GM23248 (cell line): Measurements from ENCODE around the gene PLCB2. TPM values are rescaled to one million over a fixed set of nuclear protein-coding genes. Genes with fewer than 3 reads are reported as not detected.

ENCODE experiments used
- DNase-seq: peaks from one replicate; pipeline ENCODE4 v3.0.0-alpha.2; 2015
- H2AFZ ChIP-seq: fragments of 200-600 bp; sonication (generic); 2 replicates; pipeline ENCODE4 v1.6.1; 2016; ENCODE audit warnings: antibody characterized with exemption
- H3F3A ChIP-seq: fragments of 200-600 bp; sonication (generic); 2 replicates; pipeline ENCODE4 v1.6.1; 2016; ENCODE audit warnings: mild to moderate bottlenecking, antibody characterized with exemption, mixed run types; ENCODE audit not compliant: insufficient read depth
- H3K27ac ChIP-seq: fragments of 200-600 bp; sonication (generic); 2 replicates; pipeline ENCODE4 v1.5.1; 2016; ENCODE audit warnings: mild to moderate bottlenecking
- H3K27me3 ChIP-seq: fragments of 200-600 bp; sonication (generic); replicated peaks from 2 replicates; pipeline ENCODE4 v1.6.1; 2016; ENCODE audit warnings: mild to moderate bottlenecking; ENCODE audit not compliant: insufficient read depth
- H3K36me3 ChIP-seq: fragments of 200-600 bp; sonication (generic); 2 replicates; pipeline ENCODE4 v1.6.1; 2016; ENCODE audit warnings: low read depth, mild to moderate bottlenecking
- H3K4me1 ChIP-seq: fragments of 200-600 bp; sonication (generic); 2 replicates; pipeline ENCODE4 v1.6.1; 2016; ENCODE audit warnings: mild to moderate bottlenecking; ENCODE audit not compliant: insufficient read depth
- H3K4me2 ChIP-seq: fragments of 200-600 bp; sonication (generic); one replicate; pipeline ENCODE4 v1.6.1; 2016; ENCODE audit warnings: mild to moderate bottlenecking; ENCODE audit not compliant: unreplicated experiment
- H3K4me3 ChIP-seq: fragments of 200-600 bp; sonication (generic); 2 replicates; pipeline ENCODE4 v1.5.1; 2016; ENCODE audit warnings: mild to moderate bottlenecking
- H3K79me2 ChIP-seq: fragments of 200-600 bp; sonication (generic); 2 replicates; pipeline ENCODE4 v1.6.1; 2016; ENCODE audit warnings: mild to moderate bottlenecking; ENCODE audit not compliant: insufficient read depth
- H3K9ac ChIP-seq: fragments of 200-600 bp; sonication (generic); 2 replicates; pipeline ENCODE4 v1.6.1; 2016; ENCODE audit warnings: mild to moderate bottlenecking
- H3K9me2 ChIP-seq: fragments of 200-600 bp; sonication (generic); 2 replicates; pipeline ENCODE4 v1.6.1; 2016; ENCODE audit warnings: mixed run types, mild to moderate bottlenecking, moderate library complexity; ENCODE audit not compliant: insufficient read depth
- H3K9me3 ChIP-seq: fragments of 200-600 bp; sonication (generic); one replicate; pipeline ENCODE4 v1.6.1; 2017; ENCODE audit warnings: low read depth
- H4K20me1 ChIP-seq: fragments of 200-600 bp; sonication (generic); 2 replicates; pipeline ENCODE4 v1.6.0; 2016; ENCODE audit not compliant: insufficient read depth
- EZH2 ChIP-seq: fragments of 200-600 bp; sonication (generic); IDR thresholded peaks from 2 replicates; pipeline ENCODE4 v1.6.1; 2018; ENCODE audit warnings: antibody characterized with exemption, mild to moderate bottlenecking; ENCODE audit not compliant: insufficient read depth, poor library complexity, severe bottlenecking
- EZH2phosphoT487 ChIP-seq: fragments of 200-600 bp; sonication (generic); IDR thresholded peaks from 2 replicates; pipeline ENCODE4 v1.6.1; 2018; ENCODE audit warnings: antibody characterized with exemption, moderate library complexity, mild to moderate bottlenecking, low read depth; ENCODE audit not compliant: insufficient read depth
- WGBS, 2 experiments: methylation state at CpG; one replicate each; pipeline ENCODE4 v1.1.6; 2015 to 2017; ENCODE audit warnings: low lambda C conversion rate in 2 of 2, low coverage in 1 of 2; ENCODE audit errors: missing lambda C conversion rate in 2 of 2; 5-methylcytosine and 5-hydroxymethylcytosine counted together
- in situ Hi-C: fragments of 300-500 bp; cut with MboI; formaldehyde crosslinking; loops from 2 replicates; pipeline ENCODE4 v1.15.0; 2020
- polyA plus RNA-seq: library from polyadenylated mRNA; unstranded; fragments of >200 nt; fragmentation: Nextera tagmentation; extraction: Ambion mirVana; gene quantifications from 2 replicates; pipeline ENCODE4 v1.2.1, GENCODE V29; 2016
- total RNA-seq: library from RNA; depleted of rRNA; stranded (reverse); fragments of >200 nt; shearing (Covaris generic); gene quantifications from 2 replicates; pipeline ENCODE4 v1.2.3, GENCODE V29; 2014

The PLCB2 gene
- total and polyA plus RNA-seq, 2 experiments from 2014 or later: 0.54 to 1.1 TPM

DNA sequence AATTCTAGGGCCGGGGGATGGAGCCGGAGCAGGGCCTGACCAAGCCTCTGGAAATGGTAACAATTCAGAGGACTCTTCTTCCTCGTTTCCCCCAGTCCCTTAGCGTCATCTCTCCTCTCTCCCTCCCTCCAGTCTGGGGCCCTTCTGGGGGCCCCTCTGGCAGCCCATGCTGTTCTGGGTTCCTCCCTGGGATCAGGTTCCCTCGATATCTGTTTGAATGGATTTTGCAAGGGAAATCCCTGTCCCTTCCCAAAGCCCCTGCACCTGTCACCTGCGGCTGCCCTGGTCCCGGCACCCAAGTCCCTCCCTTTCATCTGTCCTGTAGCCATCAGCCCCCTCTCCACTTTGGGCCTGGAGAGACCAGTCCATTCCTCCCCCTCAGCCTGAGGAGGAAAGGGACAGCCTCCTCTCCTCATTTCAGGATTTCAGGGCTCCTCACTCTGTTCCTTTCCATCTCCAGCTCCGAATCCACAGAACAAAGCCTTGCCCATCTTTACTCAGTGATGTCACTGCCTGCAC lies 1.7 kb upstream of the PLCB2 start:
- H3K4me1 ChIP-seq: peaks cover 12% of the 10 kb centered on the region
- H3F3A ChIP-seq: peaks cover 4% of the 10 kb centered on the region
- no peaks in the 10 kb centered on the region for H3K9me3 ChIP-seq
- no peak for TF ChIP-seq EZH2phosphoT487
- no peak for TF ChIP-seq EZH2
- no peak overlapping the region for H3K4me2 ChIP-seq
- H3K79me2 ChIP-seq: no peaks in the 10 kb centered on the region
- no peaks in the 10 kb centered on the region for H4K20me1 ChIP-seq
- no peak overlapping the region for H3K9ac ChIP-seq
- WGBS, 2 experiments: 83 to 91% methylated on average over 8 of the region's 8 CpGs
- H3K27me3 ChIP-seq: no peaks in the 10 kb centered on the region; the same call in 1 of the 2 replicates
- DNase-seq: no peak
- H3K4me3 ChIP-seq: no peak overlapping the region
- no peak overlapping the region for H3K27ac ChIP-seq
- no peak overlapping the region for H2AFZ ChIP-seq
- in situ Hi-C loops: no loop called here
- no peaks in the 10 kb centered on the region for H3K36me3 ChIP-seq
- H3K9me2 ChIP-seq: no peaks in the 10 kb centered on the region

DNA sequence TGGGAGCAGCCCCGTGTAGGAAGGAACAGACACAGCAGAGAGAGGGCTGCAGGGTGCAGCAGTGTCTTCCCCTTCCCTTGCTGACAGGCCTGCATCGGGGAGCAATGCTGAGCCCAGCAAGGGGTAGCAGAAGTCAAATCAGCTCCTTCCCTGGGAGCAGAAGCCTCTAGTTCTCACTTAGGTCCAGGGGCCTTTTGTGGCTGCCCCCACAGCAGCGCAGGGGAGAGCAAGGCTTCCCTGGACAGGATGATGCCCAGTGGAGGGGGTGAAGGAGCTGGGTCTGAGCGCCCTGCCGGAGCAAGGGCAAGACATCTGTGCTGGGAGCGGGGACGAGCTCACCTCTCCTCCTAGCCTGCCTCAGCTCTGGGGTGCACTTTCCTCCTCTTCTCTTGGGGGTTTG lies 827 bp downstream of the PLCB2 start:
- Histone ChIP-seq H2AFZ (no peak overlapping the region), H3K4me3 (no peak overlapping the region), H3K9me2 (no peaks in the 10 kb centered on the region), H3K79me2 (no peaks in the 10 kb centered on the region), H3K4me1 (no peaks in the 10 kb centered on the region), H3K9ac (no peak overlapping the region), H3F3A (no peaks in the 10 kb centered on the region), H3K27me3 (no peaks in the 10 kb centered on the region; the same call in 1 of the 2 replicates), H4K20me1 (no peaks in the 10 kb centered on the region), H3K4me2 (no peak overlapping the region), H3K27ac (no peak overlapping the region), H3K9me3 (no peaks in the 10 kb centered on the region), H3K36me3 (no peaks in the 10 kb centered on the region)
- no peak for DNase-seq
- TF ChIP-seq EZH2 (no peak), EZH2phosphoT487 (no peak)
- 66 to 67% methylated on average over 7 of the region's 7 CpGs for WGBS, 2 experiments
- in situ Hi-C loops: no loop called here

DNA sequence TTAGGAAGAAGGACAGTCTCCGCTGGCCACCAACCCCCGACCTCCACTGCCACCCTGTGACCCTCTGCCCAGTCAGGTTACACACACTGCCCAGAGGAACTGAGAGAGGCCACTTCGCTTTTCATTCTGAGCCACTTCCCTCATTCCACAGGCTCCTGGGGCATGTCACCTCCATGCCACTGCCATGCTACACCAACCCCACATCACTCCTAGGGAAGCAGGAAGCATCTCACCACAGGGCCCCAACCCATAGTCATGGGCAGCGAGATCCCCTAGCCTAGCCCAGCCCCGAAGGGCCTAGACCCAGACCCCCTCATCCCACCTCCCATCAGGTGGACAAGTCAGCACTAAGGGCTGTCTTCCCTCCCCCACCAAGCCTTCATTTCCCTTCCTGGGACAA lies 1.4 kb downstream of the PLCB2 start:
- Histone ChIP-seq H2AFZ (no peak overlapping the region), H3K36me3 (no peaks in the 10 kb centered on the region), H3K27me3 (no peaks in the 10 kb centered on the region; the same call in 1 of the 2 replicates), H3K4me1 (no peaks in the 10 kb centered on the region), H3K79me2 (no peaks in the 10 kb centered on the region), H3K9ac (no peak overlapping the region), H3K9me3 (no peaks in the 10 kb centered on the region), H3K4me3 (no peak overlapping the region), H3K27ac (no peak overlapping the region), H4K20me1 (no peaks in the 10 kb centered on the region), H3K4me2 (no peak overlapping the region), H3K9me2 (no peaks in the 10 kb centered on the region), H3F3A (no peaks in the 10 kb centered on the region)
- 83 to 85% methylated on average over 5 of the region's 5 CpGs for WGBS, 2 experiments
- DNase-seq: no peak
- in situ Hi-C loops: no loop called here
- TF ChIP-seq EZH2: no peak
- no peak for TF ChIP-seq EZH2phosphoT487

DNA sequence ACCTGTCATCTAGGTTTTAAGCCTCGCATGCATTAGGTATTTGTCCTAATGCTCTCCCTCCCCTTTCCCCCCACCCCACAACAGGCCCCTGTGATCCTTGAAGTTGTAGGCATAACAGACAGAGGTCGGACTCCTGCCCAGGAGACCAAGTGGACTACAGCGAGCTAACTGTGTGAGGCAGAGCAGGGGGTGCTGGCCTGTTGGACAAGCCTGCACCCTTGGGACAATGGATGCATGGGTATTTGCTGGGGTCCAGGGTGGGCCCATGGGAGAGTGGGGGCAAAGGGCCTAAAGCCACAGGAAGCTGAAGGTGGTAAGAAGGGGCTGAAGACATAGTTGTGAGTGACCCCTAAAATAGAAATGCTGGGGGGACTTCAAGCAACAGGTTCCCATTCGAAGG lies 2.5 kb downstream of the PLCB2 start:
- 58 to 74% methylated on average over 4 of the region's 4 CpGs for WGBS, 2 experiments
- no peak for DNase-seq
- Histone ChIP-seq H3K27me3 (peaks cover 7% of the 10 kb centered on the region; the same call in 1 of the 2 replicates), H3K27ac (no peak overlapping the region), H3K9ac (no peak overlapping the region), H3K4me3 (no peak overlapping the region), H3K9me3 (no peaks in the 10 kb centered on the region), H3K9me2 (no peaks in the 10 kb centered on the region), H3K36me3 (no peaks in the 10 kb centered on the region), H2AFZ (no peak overlapping the region), H3F3A (no peaks in the 10 kb centered on the region), H3K79me2 (no peaks in the 10 kb centered on the region), H3K4me1 (no peaks in the 10 kb centered on the region), H4K20me1 (no peaks in the 10 kb centered on the region), H3K4me2 (no peak overlapping the region)
- TF ChIP-seq EZH2 (no peak), EZH2phosphoT487 (no peak)
- in situ Hi-C loops: no loop called here

DNA sequence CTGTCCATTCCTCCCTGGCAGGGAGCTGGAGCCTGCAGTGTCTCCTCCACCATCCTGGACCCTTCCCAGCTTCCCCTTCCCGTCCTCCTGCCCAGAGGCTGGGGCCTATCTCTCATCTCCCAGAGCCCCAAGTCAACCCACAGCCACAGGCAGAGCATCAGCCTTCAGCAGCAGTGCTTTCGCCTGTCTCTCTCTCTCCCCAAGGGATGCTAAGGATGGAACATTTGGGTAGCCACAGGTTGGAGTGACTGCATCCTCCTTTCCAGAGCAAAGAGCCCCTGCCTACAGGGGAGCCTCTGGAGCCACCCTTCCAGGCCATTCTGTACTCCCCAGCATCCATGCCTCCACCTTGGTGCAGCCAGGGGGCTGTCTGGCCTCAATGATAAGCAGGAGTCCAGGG lies 4.2 kb downstream of the PLCB2 start:
- Histone ChIP-seq H3K4me3 (no peak overlapping the region), H3K9me2 (no peaks in the 10 kb centered on the region), H3K9me3 (no peaks in the 10 kb centered on the region), H3K27me3 (peaks cover 7% of the 10 kb centered on the region; the same call in 1 of the 2 replicates), H3F3A (no peaks in the 10 kb centered on the region), H4K20me1 (no peaks in the 10 kb centered on the region), H3K9ac (no peak overlapping the region), H3K4me1 (no peaks in the 10 kb centered on the region), H3K27ac (no peak overlapping the region), H3K79me2 (no peaks in the 10 kb centered on the region), H3K4me2 (no peak overlapping the region), H2AFZ (no peak overlapping the region), H3K36me3 (no peaks in the 10 kb centered on the region)
- in situ Hi-C loops: no loop called here
- TF ChIP-seq EZH2phosphoT487 (no peak), EZH2 (no peak)
- no peak for DNase-seq
- WGBS, 2 experiments: 45 to 50% methylated on average over 2 of the region's 2 CpGs
